ES-I3 (cell line): Measurements from ENCODE around the gene CLASP1.
"Not testable (repeated sequence)": the region's sequence is repeated elsewhere in the genome, so short reads cannot be mapped to it uniquely, and the experiment has no call there.

Experiments used
- H3K36me3 ChIP-seq: 2 replicates; pipeline ENCODE4 v1.6.1; 2013; ENCODE audit warnings: mild to moderate bottlenecking, low read length, control low read depth, moderate library complexity; ENCODE audit not compliant: insufficient read depth
- H3K4me1 ChIP-seq: 2 replicates; pipeline ENCODE4 v1.6.1; 2013; ENCODE audit warnings: mild to moderate bottlenecking, control low read depth, low read length; ENCODE audit not compliant: insufficient read depth
- H3K9ac ChIP-seq: 2 replicates; pipeline ENCODE4 v1.6.1; 2013; ENCODE audit warnings: low read depth, mild to moderate bottlenecking, low read length, moderate library complexity
- H3K9me3 ChIP-seq: 2 replicates; pipeline ENCODE4 v1.6.1; 2013; ENCODE audit warnings: mild to moderate bottlenecking, low read length, moderate library complexity; ENCODE audit not compliant: control insufficient read depth, insufficient read depth

CLASP1 gene

GRCh38 chr2:121649149-121649595 lies at the start of gene CLASP1:
Gene CLASP1, minus strand, starts transcription at chr2:121649462. Its CDS starts 43,567 bp downstream, at chr2:121605895.
- Histone ChIP-seq H3K9me3 (no peaks in the 10 kb centered on the region), H3K36me3 (no peaks in the 10 kb centered on the region), H3K9ac (peak within 1 kb of the TSS; percentile 81), H3K4me1 (peaks cover 7% of the 10 kb centered on the region)

- H3K36me3 ChIP-seq = no peaks in the 10 kb centered on the region
These were observed 49.2 kb upstream of the CLASP1 start for GRCh38 chr2:121698318-121698930.

GRCh38 chr2:121697108-121697631 lies 47.9 kb upstream of the CLASP1 start:
- Histone ChIP-seq H3K9me3 (no peaks in the 10 kb centered on the region), H3K36me3 (no peaks in the 10 kb centered on the region), H3K9ac (no peak overlapping the region), H3K4me1 (peaks cover 11% of the 10 kb centered on the region; the same call in 1 of the 2 replicates)

More at GRCh38 chr2:121698318-121698930, 49.2 kb upstream of the CLASP1 start:
- no peak overlapping the region for H3K9ac ChIP-seq
- H3K4me1 ChIP-seq = peaks cover 11% of the 10 kb centered on the region; the same call in 1 of the 2 replicates
- no peaks in the 10 kb centered on the region for H3K9me3 ChIP-seq

- Histone ChIP-seq H3K4me1 (peaks cover 11% of the 10 kb centered on the region; the same call in 1 of the 2 replicates), H3K9ac (no peak overlapping the region), H3K36me3 (no peaks in the 10 kb centered on the region), H3K9me3 (no peaks in the 10 kb centered on the region)
These were observed 47.2 kb upstream of the CLASP1 start for GRCh38 chr2:121696410-121696930.

GRCh38 chr2:121695171-121695451 lies 45.8 kb upstream of the CLASP1 start:
- Histone ChIP-seq H3K36me3 (no peaks in the 10 kb centered on the region), H3K9ac (no peak overlapping the region), H3K9me3 (no peaks in the 10 kb centered on the region), H3K4me1 (peaks cover 11% of the 10 kb centered on the region; the same call in 1 of the 2 replicates)

- no peaks in the 10 kb centered on the region for H3K9me3 ChIP-seq
- peaks cover 8% of the 10 kb centered on the region; the same call in 1 of the 2 replicates for H3K4me1 ChIP-seq
- H3K36me3 ChIP-seq = no peaks in the 10 kb centered on the region
- no peak overlapping the region for H3K9ac ChIP-seq
These were observed 45.3 kb upstream of the CLASP1 start for GRCh38 chr2:121694398-121695170.

GRCh38 chr2:121690572-121690971 lies 41.3 kb upstream of the CLASP1 start:
- H3K9ac ChIP-seq, H3K36me3 ChIP-seq, H3K4me1 ChIP-seq, H3K9me3 ChIP-seq: not testable (repeated sequence)

GRCh38 chr2:121690095-121690494 lies 40.8 kb upstream of the CLASP1 start:
- Histone ChIP-seq H3K36me3 (no peaks in the 10 kb centered on the region), H3K9ac (no peak overlapping the region), H3K9me3 (peaks cover 3% of the 10 kb centered on the region; the same call in 1 of the 2 replicates), H3K4me1 (peaks cover 5% of the 10 kb centered on the region; the same call in 1 of the 2 replicates)

GRCh38 chr2:121689356-121689755 lies 40.1 kb upstream of the CLASP1 start:
- no peaks in the 10 kb centered on the region for H3K4me1 ChIP-seq
- H3K9me3 ChIP-seq = peaks cover 3% of the 10 kb centered on the region
- no peak overlapping the region for H3K9ac ChIP-seq
- no peaks in the 10 kb centered on the region; the same call in 1 of the 2 replicates for H3K36me3 ChIP-seq

GRCh38 chr2:121688820-121689219 lies 39.6 kb upstream of the CLASP1 start:
- H3K9me3 ChIP-seq = peaks cover 6% of the 10 kb centered on the region
- no peaks in the 10 kb centered on the region for H3K4me1 ChIP-seq
- no peak overlapping the region for H3K9ac ChIP-seq
- H3K36me3 ChIP-seq = no peaks in the 10 kb centered on the region; the same call in 1 of the 2 replicates

- no peaks in the 10 kb centered on the region; the same call in 1 of the 2 replicates for H3K36me3 ChIP-seq
- H3K9me3 ChIP-seq = peaks cover 22% of the 10 kb centered on the region
- H3K9ac ChIP-seq = no peak overlapping the region
- H3K4me1 ChIP-seq = no peaks in the 10 kb centered on the region
These were observed 37.6 kb upstream of the CLASP1 start for GRCh38 chr2:121686902-121687301.

- Histone ChIP-seq H3K9me3 (peaks cover 28% of the 10 kb centered on the region), H3K9ac (no peak overlapping the region), H3K36me3 (no peaks in the 10 kb centered on the region; the same call in 1 of the 2 replicates), H3K4me1 (no peaks in the 10 kb centered on the region)
These were observed 37.0 kb upstream of the CLASP1 start for GRCh38 chr2:121686218-121686617.

GRCh38 chr2:121682396-121683298 lies 33.4 kb upstream of the CLASP1 start:
- no peaks in the 10 kb centered on the region; the same call in 1 of the 2 replicates for H3K36me3 ChIP-seq
- H3K4me1 ChIP-seq = peaks cover 6% of the 10 kb centered on the region; the same call in 1 of the 2 replicates
- peaks cover 41% of the 10 kb centered on the region for H3K9me3 ChIP-seq
- no peak overlapping the region for H3K9ac ChIP-seq

GRCh38 chr2:121677855-121678254 lies 28.6 kb upstream of the CLASP1 start:
- Histone ChIP-seq H3K9ac (no peak overlapping the region), H3K4me1 (peaks cover 6% of the 10 kb centered on the region; the same call in 1 of the 2 replicates), H3K9me3 (peaks cover 27% of the 10 kb centered on the region), H3K36me3 (no peaks in the 10 kb centered on the region; the same call in 1 of the 2 replicates)
